Fibroblast of skin of abdomen (primary cell): ENCODE results near the gene LOX.

Experiments used
- DNase-seq: peaks from one replicate; pipeline ENCODE4 v3.0.0-alpha.2; 2013

The LOX gene

DNA sequence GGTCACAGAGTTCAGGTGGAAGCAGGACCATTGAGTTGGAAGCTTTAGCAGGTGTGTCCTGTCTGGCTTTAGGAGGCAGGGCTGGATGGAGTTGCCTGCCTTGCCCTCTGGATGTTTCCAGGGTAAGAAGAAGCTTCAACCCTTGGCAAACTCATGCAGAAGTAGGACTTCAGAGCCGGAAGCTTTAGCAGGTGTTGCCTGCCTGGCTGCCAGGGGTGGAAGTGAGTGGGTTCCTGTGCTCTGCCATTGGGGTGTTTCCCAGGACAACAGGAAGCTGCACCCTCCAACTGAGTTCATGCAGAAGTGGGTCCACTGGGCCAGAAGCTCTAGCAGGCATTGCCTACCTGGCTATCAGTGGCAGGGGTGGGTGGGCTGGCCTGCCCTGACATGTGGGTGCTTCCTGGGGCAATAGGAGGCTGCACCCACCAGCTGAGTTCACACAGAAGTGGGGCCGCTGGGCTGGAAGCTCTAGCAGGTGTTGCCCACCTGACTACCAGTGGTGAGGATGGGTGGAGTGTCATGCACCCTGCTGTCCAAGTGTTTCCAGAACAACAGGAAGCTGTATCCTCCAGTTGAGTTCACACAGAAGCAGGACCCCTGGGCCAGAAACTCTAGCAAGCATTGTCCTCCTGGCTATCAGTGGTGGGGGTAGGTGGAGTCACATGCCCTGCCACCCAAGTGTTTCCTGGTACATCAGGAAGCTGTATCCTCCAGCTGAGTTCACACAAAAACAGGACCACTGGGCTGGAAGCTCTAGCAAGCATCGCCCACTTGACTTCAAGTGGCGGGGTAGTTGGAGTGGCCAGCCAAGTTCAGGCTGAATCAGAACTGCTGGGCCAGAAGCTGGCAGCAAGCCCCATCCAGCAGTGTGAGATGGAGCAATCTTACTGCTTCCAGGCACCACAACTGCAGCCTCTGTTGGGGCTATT is 24.6 kb downstream of the LOX start:
- DNase-seq = no peak

DNA sequence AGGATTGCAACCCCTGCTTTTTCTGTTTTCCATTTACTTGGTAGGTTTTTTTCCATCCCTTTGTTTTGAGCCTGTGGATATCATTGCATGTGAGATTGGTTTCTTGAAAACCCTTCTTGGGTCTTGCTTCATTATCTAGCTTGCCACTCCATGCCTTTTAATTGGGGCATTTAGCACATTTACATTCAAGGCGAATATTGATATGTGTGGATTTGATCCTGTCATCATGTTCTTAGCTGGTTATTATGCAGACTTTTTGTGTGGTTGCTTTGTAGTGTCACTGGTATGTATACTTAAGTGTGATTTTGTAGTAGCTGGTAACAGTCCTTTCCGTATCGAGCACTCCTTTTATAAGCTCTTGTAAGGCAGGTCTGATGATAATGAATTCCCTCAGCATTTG is 26.5 kb downstream of the LOX start:
- DNase-seq = no peak

DNA sequence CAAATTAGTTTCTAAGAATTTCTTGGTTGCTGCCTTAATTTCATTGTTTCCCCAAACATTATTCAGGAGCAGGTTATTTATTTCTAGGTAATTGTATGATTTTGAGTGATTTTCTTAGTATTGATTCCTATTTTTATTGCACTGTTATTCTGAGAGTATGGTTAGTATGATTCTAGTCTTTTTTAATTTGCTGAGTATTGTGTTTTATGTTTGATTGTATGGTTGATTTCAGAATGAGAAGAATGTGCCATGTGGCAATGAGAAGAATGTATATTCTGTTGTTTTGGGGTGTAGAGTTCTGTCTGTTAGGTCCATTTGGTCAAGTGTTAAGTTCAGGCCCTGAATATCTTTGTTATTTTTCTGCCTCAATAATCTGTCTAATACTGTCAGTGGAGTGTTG is 27.1 kb downstream of the LOX start:
- no peak for DNase-seq

DNA sequence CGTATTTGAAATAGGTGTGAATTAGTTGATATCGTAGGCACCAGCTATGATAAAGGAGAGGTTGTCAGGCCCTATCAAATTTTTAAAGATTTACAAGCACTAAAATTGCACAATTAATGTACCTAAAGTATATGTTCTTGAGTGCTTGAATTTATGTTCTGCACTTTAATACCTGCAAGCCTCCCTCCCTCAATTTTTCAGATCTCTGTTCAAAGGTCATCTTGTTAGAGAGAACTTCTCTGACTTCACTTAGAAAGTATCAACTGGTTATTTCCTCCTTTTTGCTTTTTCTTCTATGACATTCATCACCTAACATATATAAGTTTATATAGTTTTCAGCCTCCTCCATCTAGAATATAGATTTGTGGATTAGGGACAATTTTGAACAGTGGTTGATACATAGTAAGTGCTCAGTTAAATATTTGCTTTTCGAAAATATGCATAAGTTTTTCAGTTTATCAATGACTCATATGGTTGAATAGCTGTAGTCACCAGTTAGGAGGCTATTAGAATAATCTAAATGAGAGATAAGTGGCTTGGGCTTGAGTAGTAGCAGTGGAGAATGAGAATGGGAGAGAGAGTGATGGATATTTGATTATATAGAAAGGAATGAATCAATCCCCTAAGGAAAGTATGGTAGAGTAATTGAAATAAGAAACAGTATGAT is 37.3 kb downstream of the LOX start:
- DNase-seq = no peak

DNA sequence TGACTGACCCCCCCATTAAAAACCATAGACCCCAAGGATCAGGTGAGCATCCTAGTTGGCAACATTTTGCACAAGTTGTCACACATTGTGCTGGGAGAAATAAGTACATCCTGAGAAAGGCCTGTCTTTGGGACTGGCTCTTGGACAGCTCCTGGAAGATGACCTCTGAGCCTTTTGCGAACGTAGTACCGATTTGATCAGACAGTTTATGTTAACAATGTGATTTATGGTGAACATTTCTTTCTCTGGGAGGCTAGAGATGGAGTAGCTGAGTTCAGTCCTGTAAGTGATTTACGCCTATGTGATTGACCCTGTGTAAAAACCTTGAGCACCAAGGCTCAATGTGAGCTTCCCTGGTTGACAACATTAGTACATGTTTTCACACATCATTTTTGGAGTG is 41.7 kb downstream of the LOX start:
- no peak for DNase-seq

DNA sequence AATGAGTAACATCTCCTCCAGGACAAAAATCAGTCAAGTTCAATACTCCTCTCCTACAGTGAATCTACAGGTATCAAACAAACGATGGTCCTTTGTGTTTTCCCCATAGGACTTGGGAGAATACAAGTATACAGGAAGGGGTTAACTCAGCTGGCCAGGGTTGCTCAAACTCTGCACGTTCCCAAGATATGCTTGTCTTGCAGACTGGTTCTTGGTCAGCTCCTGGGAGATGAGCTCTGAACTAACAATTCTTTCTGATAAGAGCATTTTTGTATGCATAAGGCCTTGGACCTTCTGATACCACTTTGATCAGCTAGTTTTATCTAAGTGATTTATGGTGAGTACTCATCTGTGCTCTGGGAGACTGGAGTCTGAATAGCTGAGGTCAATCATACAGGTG is 42.1 kb downstream of the LOX start:
- DNase-seq = no peak

DNA sequence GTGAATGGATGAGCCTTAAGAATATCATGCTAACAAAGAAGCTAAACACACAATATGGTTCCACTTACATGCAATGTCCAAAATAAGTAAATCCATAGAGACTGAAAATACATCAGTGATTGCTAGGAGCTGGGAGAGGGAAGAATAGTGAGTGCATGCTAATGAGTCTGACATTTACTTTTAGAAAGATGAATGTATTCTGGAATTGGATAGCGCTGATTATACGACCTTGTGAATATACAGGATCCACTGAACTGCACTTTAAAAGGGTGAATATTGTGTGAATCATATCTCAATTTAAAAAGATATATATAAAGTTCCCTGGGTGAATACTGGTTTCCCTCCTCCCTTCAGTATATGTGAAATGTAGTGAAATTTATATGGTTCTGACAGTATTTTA is 46.2 kb downstream of the LOX start:
- no peak for DNase-seq

DNA sequence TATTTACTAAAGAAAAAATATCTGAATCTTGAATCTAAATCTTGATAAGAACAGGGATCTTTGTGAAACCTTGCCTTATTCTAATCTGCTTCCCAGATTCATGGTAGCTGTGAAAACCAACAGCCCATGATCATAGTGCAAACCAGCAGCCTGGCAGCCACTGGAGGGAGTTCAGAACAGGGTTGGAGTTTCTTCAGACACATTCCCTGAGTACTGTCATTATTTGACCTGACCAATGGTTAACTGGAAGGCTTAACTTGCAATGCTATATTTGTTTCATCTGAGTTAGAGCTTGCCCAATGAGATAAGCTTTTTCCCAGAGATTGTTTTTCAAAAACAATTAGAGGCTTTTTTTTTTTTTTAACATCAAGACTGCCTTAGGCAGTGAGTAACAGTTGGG is 47.8 kb downstream of the LOX start:
- DNase-seq = no peak

DNA sequence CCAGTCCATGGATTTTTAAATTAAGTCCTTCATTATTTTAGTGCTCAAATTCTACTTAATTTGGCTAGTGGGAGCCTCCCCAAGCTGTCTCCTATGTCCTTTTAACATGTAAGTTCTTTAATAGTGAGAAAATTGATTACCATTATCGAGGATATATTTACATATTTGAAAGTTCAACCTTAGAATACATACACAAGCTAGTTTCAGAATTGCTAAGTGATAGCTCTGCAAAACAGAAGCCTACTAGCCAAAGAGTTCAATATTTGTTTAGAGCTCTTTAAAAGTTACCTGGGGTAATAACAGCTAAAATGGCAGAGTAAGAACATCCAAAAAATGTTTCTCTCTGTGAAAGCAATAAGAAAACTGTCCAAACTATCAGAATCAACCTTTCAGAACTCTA is 48.2 kb downstream of the LOX start:
- no peak for DNase-seq

DNA sequence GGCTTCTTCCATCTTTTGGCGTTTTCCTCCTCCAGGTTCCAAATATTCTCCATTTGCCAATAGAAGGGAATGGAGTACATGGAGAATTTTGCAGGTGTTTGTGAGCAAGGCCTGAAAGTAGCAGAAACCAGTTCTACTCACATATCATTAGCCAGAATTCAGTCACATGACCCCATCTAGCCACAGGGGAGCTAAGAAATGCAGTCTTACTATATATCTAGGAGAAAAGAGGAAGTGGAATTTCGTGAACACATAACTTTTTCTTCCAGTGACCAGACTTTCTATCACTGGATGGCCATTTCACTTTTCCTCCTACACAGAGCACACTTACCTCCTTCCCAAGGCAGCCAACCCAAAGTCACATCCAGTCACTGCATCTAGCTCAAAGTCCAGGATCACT is 55.1 kb downstream of the LOX start:
- DNase-seq = no peak

DNA sequence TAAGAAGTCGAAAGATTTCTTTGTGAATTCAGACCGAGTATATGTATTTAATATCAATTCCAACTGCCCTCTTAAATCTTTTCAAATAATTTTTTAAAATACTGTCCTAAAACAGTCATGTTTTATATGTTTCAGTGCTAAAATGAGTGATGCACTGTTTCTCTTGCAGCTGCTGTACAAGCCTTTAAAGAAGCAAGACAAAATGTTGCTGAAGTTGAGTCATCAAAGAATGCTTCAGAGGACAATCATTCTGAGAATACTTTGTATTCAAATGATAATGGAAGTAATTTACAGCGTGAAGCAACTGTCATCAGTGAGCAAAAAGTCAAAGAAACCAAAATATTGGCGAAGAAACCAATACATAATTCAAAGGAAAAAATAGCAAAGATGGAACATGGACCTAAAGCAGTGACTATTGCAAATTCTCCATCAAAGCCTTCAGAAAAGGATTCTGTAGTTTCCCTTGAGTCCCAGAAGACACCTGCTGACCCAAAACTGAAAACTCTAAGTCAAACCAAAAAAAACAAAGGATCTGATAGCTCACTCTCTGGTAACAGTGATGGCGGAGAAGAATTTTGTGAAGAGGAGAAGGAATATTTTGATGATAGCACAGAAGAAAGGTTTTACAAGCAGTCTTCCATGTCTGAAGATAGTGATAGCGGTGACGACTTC is 58.0 kb downstream of the LOX start:
- peak; percentile 37 for DNase-seq

DNA sequence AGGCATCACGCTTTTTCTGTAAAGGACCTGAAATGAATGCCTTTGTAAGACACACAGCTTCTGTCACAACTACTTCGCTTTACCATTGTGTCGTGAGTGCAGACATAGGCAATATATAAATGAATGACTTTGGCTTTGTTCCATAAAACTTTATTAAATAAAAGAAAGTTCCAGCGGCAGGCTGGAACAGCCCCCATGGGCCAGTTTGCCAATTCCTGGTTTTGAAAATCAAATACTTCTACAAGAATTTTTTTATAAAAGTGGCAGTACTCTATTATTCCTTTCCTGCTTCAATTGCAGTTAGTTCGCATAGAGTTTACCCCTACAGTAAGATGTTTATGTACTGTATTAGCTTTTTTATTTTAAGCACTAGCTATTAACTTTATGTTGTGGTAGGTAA is 62.6 kb downstream of the LOX start:
- DNase-seq = no peak

DNA sequence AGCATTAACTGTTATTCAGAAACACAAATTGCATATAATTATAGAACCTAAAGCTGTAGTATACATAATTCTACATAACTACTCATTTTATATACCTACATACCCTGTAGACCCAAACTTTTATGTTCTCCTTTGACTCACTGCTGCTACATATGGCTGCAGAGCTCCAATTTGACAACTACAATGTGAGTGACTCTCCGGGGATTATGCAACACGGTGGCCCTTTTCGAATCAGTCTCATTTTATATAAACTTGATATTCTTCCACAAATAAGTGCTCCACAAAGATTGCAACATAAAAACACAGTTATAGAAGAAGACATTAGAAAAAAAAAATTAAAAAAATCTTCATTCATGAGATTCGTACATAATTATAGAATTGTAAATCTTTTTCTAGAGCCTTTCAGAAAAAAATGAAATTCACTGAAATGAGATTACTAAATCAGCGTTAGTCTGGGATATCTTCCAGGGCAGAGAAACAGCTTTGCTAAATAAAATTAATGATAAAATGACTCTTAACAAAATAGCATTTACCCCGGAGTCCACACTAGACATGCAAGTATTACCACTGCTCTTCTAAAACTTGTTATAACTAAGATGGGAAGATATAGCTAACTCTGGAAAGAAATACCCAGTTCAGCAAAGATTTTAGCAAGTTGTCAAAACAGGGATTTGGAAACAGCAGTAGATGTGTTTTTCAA is 63.7 kb downstream of the LOX start:
- no peak for DNase-seq
